Left lung (tissue), 10 donors: Measurements from ENCODE around the gene ANGPTL2. TPM values are rescaled to one million over a fixed set of nuclear protein-coding genes. Genes with fewer than 3 reads are reported as not detected.
A peak's percentile ranks its signal among the peaks of the same experiment; 100 is the strongest.

Experiments
- ATAC-seq: fragments of 200-7000 bp; cut with Tn5 transposase; one replicate; pipeline ENCODE4 v1.9.1; 2020; ENCODE audit warnings: moderate library complexity
- DNase-seq, 4 donors: peaks; one replicate each; pipeline ENCODE4 v3.0.0-alpha.2; 2013 to 2020
- H3K27ac ChIP-seq, 2 donors: fragments of 200-600 bp; sonication (generic) in 1 of 2; one replicate each; pipeline versions ENCODE4 v1.5.0 to v1.8.0; 2020 to 2021
- H3K27me3 ChIP-seq, 2 donors: fragments of 200-600 bp; sonication (generic) in 1 of 2; one replicate each; pipeline versions ENCODE4 v1.5.0 to v1.8.0; 2020 to 2021
- H3K36me3 ChIP-seq, 2 donors: fragments of 200-600 bp; sonication (generic) in 1 of 2; one replicate each; pipeline versions ENCODE4 v1.5.0 to v1.8.0; 2020 to 2021
- H3K4me1 ChIP-seq, 2 donors: fragments of 200-600 bp; one replicate each; pipeline ENCODE4 v1.8.0; 2021
- H3K4me3 ChIP-seq, 2 donors: fragments of 200-600 bp; sonication (generic) in 1 of 2; one replicate each; pipeline versions ENCODE4 v1.5.0 to v1.8.0; 2020 to 2021; ENCODE audit warnings: mild to moderate bottlenecking in 1 of 2
- H3K9me3 ChIP-seq, 2 donors: fragments of 200-600 bp; sonication (generic) in 1 of 2; one replicate each; pipeline versions ENCODE4 v1.5.0 to v1.8.0; 2020 to 2021
- CTCF ChIP-seq, 2 donors: fragments of 200-600 bp; sonication (generic) in 1 of 2; IDR thresholded peaks; one replicate each; pipeline versions ENCODE4 v1.5.0 to v1.8.0; 2021; ENCODE audit warnings: antibody characterized with exemption in 2 of 2
- intact Hi-C, 2 donors: fragments of 100-400 bp; cut with DNase I; formaldehyde crosslinking; loops; one replicate each; pipeline versions ENCODE4 v1.11.2 to v1.14.2; 2022
- polyA plus RNA-seq, 6 donors: library from polyadenylated mRNA; unstranded; fragments of 120-200 nt; gene quantifications; one replicate each; pipeline ENCODE4 v1.2.1, GENCODE V29; 2013; ENCODE audit not compliant: insufficient read length in 6 of 6
- total RNA-seq, 2 donors: library from RNA; stranded (reverse); fragmentation: NEBNext Ultra II Directional; extraction: Animal tissue kit (Norgen Biotek cat#: 25700); gene quantifications; one replicate each; pipeline ENCODE4 v1.2.1, GENCODE V29; 2021
- donor health status: DM: no; HTN: yes; CAD: no.
- donor health status: DM: no; HTN: no; CAD: no.

The ANGPTL2 gene
- total and polyA plus RNA-seq, 8 donors = 22.7 to 34.7 (median 30.1) TPM

GRCh38 chr9:127129073-127129717 is 6.8 kb upstream of the ANGPTL2 start:
- DNase-seq (no peak), ATAC-seq (peak; percentile 2)
- Histone ChIP-seq H3K4me3 (no peak overlapping the region), H3K9me3 (no peaks in the 10 kb centered on the region), H3K36me3 (no peaks in the 10 kb centered on the region), H3K27ac (peak overlapping the region in 1 of 2 donors; percentile 53), H3K27me3 (no peaks in the 10 kb centered on the region), H3K4me1 (peaks cover 27 to 35% of the 10 kb centered on the region in 2 donors)
- intact Hi-C loops = no loop called here
- no peak for TF ChIP-seq CTCF (IDR thresholded peaks at IDR 0.05)

GRCh38 chr9:127128341-127129072 is 6.1 kb upstream of the ANGPTL2 start:
- intact Hi-C loops = no loop called here
- H3K9me3 ChIP-seq = no peaks in the 10 kb centered on the region
- DNase-seq = peak in 2 of 4 donors; percentile 61 to 64
- no peaks in the 10 kb centered on the region for H3K36me3 ChIP-seq
- peak; percentile 7 for ATAC-seq
- TF ChIP-seq CTCF (IDR thresholded peaks at IDR 0.05) = no peak
- H3K27ac ChIP-seq = peak overlapping the region in 1 of 2 donors; percentile 53
- peaks cover 22 to 31% of the 10 kb centered on the region in 2 donors for H3K4me1 ChIP-seq
- H3K27me3 ChIP-seq = peaks cover 0 to 2% of the 10 kb centered on the region in 2 donors
- H3K4me3 ChIP-seq = no peak overlapping the region

- intact Hi-C loops = no loop called here
- Histone ChIP-seq H3K27ac (peak overlapping the region; percentile 0 to 33), H3K9me3 (no peaks in the 10 kb centered on the region), H3K4me3 (no peak overlapping the region), H3K36me3 (no peaks in the 10 kb centered on the region), H3K4me1 (peaks cover 24 to 38% of the 10 kb centered on the region in 2 donors), H3K27me3 (peaks cover 0 to 18% of the 10 kb centered on the region in 2 donors)
- ATAC-seq (no peak), DNase-seq (no peak)
- TF ChIP-seq CTCF (IDR thresholded peaks at IDR 0.05) = no peak
Measured at GRCh38 chr9:127126971-127127370, 4.5 kb upstream of the ANGPTL2 start.

GRCh38 chr9:127124792-127125191 is 2.4 kb upstream of the ANGPTL2 start:
- no peak for ATAC-seq
- H3K27me3 ChIP-seq = peaks cover 0 to 28% of the 10 kb centered on the region in 2 donors
- no peak overlapping the region for H3K4me3 ChIP-seq
- no peaks in the 10 kb centered on the region for H3K36me3 ChIP-seq
- no peak for DNase-seq
- intact Hi-C loops = no loop called here
- H3K9me3 ChIP-seq = no peaks in the 10 kb centered on the region
- no peak for TF ChIP-seq CTCF (IDR thresholded peaks at IDR 0.05)
- peaks cover 17 to 28% of the 10 kb centered on the region in 2 donors for H3K4me1 ChIP-seq
- H3K27ac ChIP-seq = no peak overlapping the region

- H3K4me3 ChIP-seq = no peak overlapping the region
- H3K27me3 ChIP-seq = peaks cover 0 to 28% of the 10 kb centered on the region in 2 donors
- no peaks in the 10 kb centered on the region for H3K36me3 ChIP-seq
- H3K27ac ChIP-seq = no peak overlapping the region
- no peak for TF ChIP-seq CTCF (IDR thresholded peaks at IDR 0.05)
- H3K9me3 ChIP-seq = no peaks in the 10 kb centered on the region
- intact Hi-C loops = no loop called here
- DNase-seq (no peak), ATAC-seq (no peak)
- peaks cover 17 to 26% of the 10 kb centered on the region in 2 donors for H3K4me1 ChIP-seq
Measured at GRCh38 chr9:127124111-127124531, 1.7 kb upstream of the ANGPTL2 start.
